K562 (cell line): Measurements from ENCODE around the gene CHSY1. TPM values are rescaled to one million over a fixed set of nuclear protein-coding genes. Genes with fewer than 3 reads are reported as not detected.

ENCODE experiments used
- ATF7 ChIP-seq: fragments of 450-650 bp; IDR thresholded peaks from 2 replicates; pipeline ENCODE4 v1.7.1; 2014; ENCODE audit warnings: mild to moderate bottlenecking, moderate library complexity
- CBFB ChIP-seq: sonication (generic); formaldehyde crosslinking; IDR thresholded peaks from 2 replicates; pipeline ENCODE4 v1.4.0; 2020; ENCODE audit warnings: mild to moderate bottlenecking, missing genetic modification reagents
- CBX3 ChIP-seq, 2 experiments: IDR thresholded peaks; 1 replicate in 1 of 2; 2 replicates in 1 of 2; pipeline ENCODE4 v1.6.1; 2012; ENCODE audit warnings: inconsistent platforms in 2 of 2, low read length in 2 of 2, borderline replicate concordance in 1 of 2, control low read depth in 1 of 2
- CEBPB ChIP-seq: fragments of 450-650 bp; IDR thresholded peaks from 2 replicates; pipeline ENCODE4 v1.6.1; 2016; ENCODE audit warnings: missing genetic modification characterization, missing compliant biosample characterization
- CTBP1 ChIP-seq: fragments of 450-650 bp; IDR thresholded peaks from 2 replicates; pipeline ENCODE4 v1.6.1; 2016; ENCODE audit warnings: borderline replicate concordance
- HDAC8 ChIP-seq: fragments of 450-650 bp; IDR thresholded peaks from 2 replicates; pipeline ENCODE4 v1.6.1; 2016; ENCODE audit warnings: mild to moderate bottlenecking, missing genetic modification characterization, moderate library complexity, missing compliant biosample characterization
- LEF1 ChIP-seq: fragments of 450-650 bp; IDR thresholded peaks from 2 replicates; pipeline ENCODE4 v1.6.1; 2016; ENCODE audit warnings: mild to moderate bottlenecking
- MCM2 ChIP-seq: fragments of 450-650 bp; IDR thresholded peaks from 2 replicates; pipeline ENCODE4 v1.6.1; 2017; ENCODE audit warnings: low read depth, mild to moderate bottlenecking
- MYBL2 ChIP-seq, 2 experiments: fragments of 450-650 bp in 1 of 2; sonication (generic) in 1 of 2; formaldehyde crosslinking in 1 of 2; IDR thresholded peaks; 2 replicates each; pipeline versions ENCODE4 v1.6.1 to v1.8.1; 2017 to 2022; ENCODE audit warnings: borderline replicate concordance in 1 of 2, inconsistent platforms in 1 of 2, low read depth in 1 of 2, mild to moderate bottlenecking in 1 of 2, missing genetic modification reagents in 1 of 2, moderate library complexity in 1 of 2
- NELFE ChIP-seq: IDR thresholded peaks from 2 replicates; pipeline ENCODE4 v1.6.1; 2011; ENCODE audit warnings: mild to moderate bottlenecking; ENCODE audit not compliant: insufficient read depth, insufficient read length
- PHB2 ChIP-seq: fragments of 450-650 bp; IDR thresholded peaks from 2 replicates; pipeline ENCODE4 v1.6.1; 2017; ENCODE audit warnings: low read depth
- SMAD4 ChIP-seq: fragments of 250-450 bp; sonication (Bioruptor Pico); conservative IDR thresholded peaks from 2 replicates; pipeline ENCODE4 v1.8.0; 2021; ENCODE audit warnings: inconsistent platforms, mild to moderate bottlenecking, moderate library complexity
- TEAD1 ChIP-seq, 2 experiments: fragments of 450-650 bp in 1 of 2; sonication (generic) in 1 of 2; formaldehyde crosslinking; IDR thresholded peaks; 2 replicates each; pipeline versions ENCODE4 v1.4.0 to v1.8.0; 2020 to 2022; ENCODE audit warnings: mild to moderate bottlenecking in 2 of 2, missing genetic modification reagents in 1 of 2
- TFAM ChIP-seq: fragments of 250-450 bp; sonication (Bioruptor Pico); conservative IDR thresholded peaks from 2 replicates; pipeline ENCODE4 v1.5.0; 2021; ENCODE audit warnings: mild to moderate bottlenecking, moderate library complexity
- ZNF175 ChIP-seq: fragments of 200-800 bp; sonication (Bioruptor generic); IDR thresholded peaks from 2 replicates; pipeline ENCODE4 v1.6.1; 2016; ENCODE audit warnings: low read depth, mild to moderate bottlenecking, missing genetic modification characterization, missing compliant biosample characterization
- polyA plus RNA-seq, 8 experiments: library from polyadenylated mRNA; depleted of rRNA in 4 of 8; stranded (reverse) in 5 of 8; unstranded in 3 of 8; fragments of >200 nt; fragmentation: Nextera tagmentation in 2 of 8; fragmentation: Illumina TruSeq in 1 of 8; extraction: Ambion mirVana in 2 of 8; extraction: Trizol in 1 of 8; gene quantifications; 2 replicates each; pipeline versions ENCODE4 v1.2.1 to v1.2.3, GENCODE V29; 2011 to 2014; ENCODE audit warnings: inconsistent platforms in 1 of 8, missing spikeins in 1 of 8
- total RNA-seq, 7 experiments: library from RNA; depleted of rRNA in 6 of 7; stranded (reverse); fragments of >200 nt in 6 of 7; fragmentation: Illumina TruSeq in 2 of 7; extraction: Trizol in 2 of 7; gene quantifications; 2 replicates each; pipeline versions ENCODE4 v1.2.1 to v1.2.3, GENCODE V29; 2011 to 2021; ENCODE audit warnings: low replicate concordance in 1 of 7
- TF ChIP-seq, protein P1 (sequence below): fragments of 250-450 bp; sonication (Bioruptor Pico); IDR thresholded peaks from 2 replicates; pipeline ENCODE4 v1.4.0; 2020; ENCODE audit warnings: mild to moderate bottlenecking, moderate library complexity
- TF ChIP-seq, protein P2 (sequence below), 2 experiments: fragments of 450-650 bp in 1 of 2; sonication (generic) in 1 of 2; formaldehyde crosslinking in 1 of 2; IDR thresholded peaks; 2 replicates each; pipeline versions ENCODE4 v1.7.1 to v1.9.0; 2016 to 2022; ENCODE audit warnings: inconsistent platforms in 1 of 2, mild to moderate bottlenecking in 1 of 2, missing genetic modification reagents in 1 of 2

Gene CHSY1
- total and polyA plus RNA-seq, 9 of the 15 experiments (the other 6 are each of a cell fraction or from before 2014, with no cell fraction given) = 7.0 to 16.4 (median 13.4) TPM

DNA sequence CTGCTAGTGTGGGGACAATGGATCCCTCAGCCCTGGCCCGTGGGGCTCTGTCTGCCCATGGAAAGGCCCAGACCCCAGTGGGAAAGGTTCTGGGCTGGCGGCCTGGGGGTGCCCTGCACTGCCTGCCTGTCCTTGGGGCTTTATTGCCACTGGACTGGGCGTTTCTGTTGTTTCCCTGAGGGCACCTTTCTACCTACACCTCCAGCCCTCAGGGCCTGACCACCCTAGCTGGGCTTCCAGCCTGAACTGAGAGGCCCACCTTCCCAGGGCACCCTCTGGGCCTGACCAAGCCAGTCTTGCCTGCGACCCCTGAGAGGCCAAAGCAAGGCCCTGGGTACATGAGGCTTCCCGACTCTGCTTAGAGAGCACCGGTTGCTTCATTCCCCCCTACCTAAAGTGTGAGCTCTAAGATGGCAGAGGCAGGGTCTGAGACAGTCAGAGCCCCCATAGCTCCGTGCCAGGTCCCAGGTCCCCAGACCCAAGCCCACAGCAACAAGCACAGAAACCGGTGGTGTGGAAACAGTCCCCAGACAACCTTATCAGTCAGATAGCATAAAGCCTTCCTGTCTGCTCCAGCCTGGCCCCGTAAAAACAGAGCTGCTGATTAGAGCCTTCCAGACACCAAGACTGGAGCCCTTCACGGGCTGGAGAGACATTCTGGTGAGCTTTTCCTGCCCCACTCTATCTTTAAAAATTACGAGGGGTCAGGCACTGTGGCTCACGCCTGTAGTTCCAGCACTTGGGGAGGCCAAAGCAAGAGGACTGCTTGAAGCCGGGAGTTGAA is 102.8 kb downstream of the CHSY1 start (continued):
- TF ChIP-seq, protein P1, sequence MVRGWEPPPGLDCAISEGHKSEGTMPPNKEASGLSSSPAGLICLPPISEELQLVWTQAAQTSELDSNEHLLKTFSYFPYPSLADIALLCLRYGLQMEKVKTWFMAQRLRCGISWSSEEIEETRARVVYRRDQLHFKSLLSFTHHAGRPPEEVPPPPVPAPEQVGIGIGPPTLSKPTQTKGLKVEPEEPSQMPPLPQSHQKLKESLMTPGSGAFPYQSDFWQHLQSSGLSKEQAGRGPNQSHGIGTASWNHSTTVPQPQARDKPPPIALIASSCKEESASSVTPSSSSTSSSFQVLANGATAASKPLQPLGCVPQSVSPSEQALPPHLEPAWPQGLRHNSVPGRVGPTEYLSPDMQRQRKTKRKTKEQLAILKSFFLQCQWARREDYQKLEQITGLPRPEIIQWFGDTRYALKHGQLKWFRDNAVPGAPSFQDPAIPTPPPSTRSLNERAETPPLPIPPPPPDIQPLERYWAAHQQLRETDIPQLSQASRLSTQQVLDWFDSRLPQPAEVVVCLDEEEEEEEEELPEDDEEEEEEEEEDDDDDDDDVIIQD (CRISPR knock-in tag) = no peak
- TF ChIP-seq LEF1 (no peak), TFAM (CRISPR knock-in tag) (no peak), PHB2 (no peak), SMAD4 (CRISPR knock-in tag) (peak; percentile 96), NELFE (no peak), ZNF175 (no peak), ATF7 (no peak), CEBPB (0 out of 2 replicates have a peak, but pooled peaks have one; percentile 30), MCM2 (no peak), CBX3 (IDR thresholded peaks at IDR 0.05; ENCODE audit: borderline replicate concordance in 1 of 2, low read length in 2 of 2) (no peak), CBFB (CRISPR knock-in tag) (no peak), HDAC8 (tag) (no peak), TEAD1 (CRISPR knock-in tag; IDR thresholded peaks at IDR 0.05) (no peak), CTBP1 (no peak), MYBL2 (IDR thresholded peaks at IDR 0.05; ENCODE audit: low read depth) (no peak), MYBL2 (CRISPR knock-in tag; IDR thresholded peaks at IDR 0.05; ENCODE audit: borderline replicate concordance) (no peak)
- TF ChIP-seq, protein P2, sequence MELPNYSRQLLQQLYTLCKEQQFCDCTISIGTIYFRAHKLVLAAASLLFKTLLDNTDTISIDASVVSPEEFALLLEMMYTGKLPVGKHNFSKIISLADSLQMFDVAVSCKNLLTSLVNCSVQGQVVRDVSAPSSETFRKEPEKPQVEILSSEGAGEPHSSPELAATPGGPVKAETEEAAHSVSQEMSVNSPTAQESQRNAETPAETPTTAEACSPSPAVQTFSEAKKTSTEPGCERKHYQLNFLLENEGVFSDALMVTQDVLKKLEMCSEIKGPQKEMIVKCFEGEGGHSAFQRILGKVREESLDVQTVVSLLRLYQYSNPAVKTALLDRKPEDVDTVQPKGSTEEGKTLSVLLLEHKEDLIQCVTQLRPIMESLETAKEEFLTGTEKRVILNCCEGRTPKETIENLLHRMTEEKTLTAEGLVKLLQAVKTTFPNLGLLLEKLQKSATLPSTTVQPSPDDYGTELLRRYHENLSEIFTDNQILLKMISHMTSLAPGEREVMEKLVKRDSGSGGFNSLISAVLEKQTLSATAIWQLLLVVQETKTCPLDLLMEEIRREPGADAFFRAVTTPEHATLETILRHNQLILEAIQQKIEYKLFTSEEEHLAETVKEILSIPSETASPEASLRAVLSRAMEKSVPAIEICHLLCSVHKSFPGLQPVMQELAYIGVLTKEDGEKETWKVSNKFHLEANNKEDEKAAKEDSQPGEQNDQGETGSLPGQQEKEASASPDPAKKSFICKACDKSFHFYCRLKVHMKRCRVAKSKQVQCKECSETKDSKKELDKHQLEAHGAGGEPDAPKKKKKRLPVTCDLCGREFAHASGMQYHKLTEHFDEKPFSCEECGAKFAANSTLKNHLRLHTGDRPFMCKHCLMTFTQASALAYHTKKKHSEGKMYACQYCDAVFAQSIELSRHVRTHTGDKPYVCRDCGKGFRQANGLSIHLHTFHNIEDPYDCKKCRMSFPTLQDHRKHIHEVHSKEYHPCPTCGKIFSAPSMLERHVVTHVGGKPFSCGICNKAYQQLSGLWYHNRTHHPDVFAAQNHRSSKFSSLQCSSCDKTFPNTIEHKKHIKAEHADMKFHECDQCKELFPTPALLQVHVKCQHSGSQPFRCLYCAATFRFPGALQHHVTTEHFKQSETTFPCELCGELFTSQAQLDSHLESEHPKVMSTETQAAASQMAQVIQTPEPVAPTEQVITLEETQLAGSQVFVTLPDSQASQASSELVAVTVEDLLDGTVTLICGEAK (IDR thresholded peaks at IDR 0.05) = no peak
- TF ChIP-seq, protein P2 (CRISPR knock-in tag; IDR thresholded peaks at IDR 0.05) = no peak
